ENCODE data around the gene FANCB.

FANCB gene

GRCh38 chrX:14919407-14919806 lies 46.5 kb upstream of the FANCB start:
- Histone ChIP-seq H3K27ac (ENCODE audit: low read depth, low read length) (no peak overlapping the region), H3K27me3 (ENCODE audit: low read length) (no peaks in the 10 kb centered on the region)

GRCh38 chrX:14916017-14916674 lies 43.3 kb upstream of the FANCB start:
- Histone ChIP-seq H4K20me1 (ENCODE audit: low read depth, low read length) (no peaks in the 10 kb centered on the region), H3K4me2 (ENCODE audit: low read depth, low read length, poor library complexity, severe bottlenecking) (no peak overlapping the region), H3F3A (ENCODE audit: insufficient read depth) (no peaks in the 10 kb centered on the region), H3K36me3 (ENCODE audit: low read length) (no peaks in the 10 kb centered on the region), H3K9me3 (ENCODE audit: insufficient read depth, low read length) (no peaks in the 10 kb centered on the region), H2AFZ (ENCODE audit: low read depth, low read length, severe bottlenecking) (no peak overlapping the region), H3K27ac (ENCODE audit: low read depth, low read length) (no peak overlapping the region), H3K9me2 (replicated peaks; ENCODE audit: insufficient read depth, low read length) (no peaks in the 10 kb centered on the region), H3K4me3 (ENCODE audit: insufficient read depth, low read length, poor library complexity, severe bottlenecking) (no peak overlapping the region), H3K9ac (ENCODE audit: low read length) (no peak overlapping the region), H3K27me3 (ENCODE audit: low read length) (no peaks in the 10 kb centered on the region), H3K79me2 (ENCODE audit: insufficient read depth, low read length) (no peaks in the 10 kb centered on the region)
- no peak for TF ChIP-seq EZH2phosphoT487 (conservative IDR thresholded peaks at IDR 0.05; ENCODE audit: low read length)
- TF ChIP-seq CTCF (IDR thresholded peaks at IDR 0.05; ENCODE audit: insufficient read depth, low read length, poor library complexity, severe bottlenecking) = no peak

More at GRCh38 chrX:14919407-14919806, 46.5 kb upstream of the FANCB start:
- Histone ChIP-seq H2AFZ (ENCODE audit: low read depth, low read length, severe bottlenecking) (no peak overlapping the region), H4K20me1 (ENCODE audit: low read depth, low read length) (no peaks in the 10 kb centered on the region), H3K4me2 (ENCODE audit: low read depth, low read length, poor library complexity, severe bottlenecking) (no peak overlapping the region), H3K4me3 (ENCODE audit: insufficient read depth, low read length, poor library complexity, severe bottlenecking) (no peak overlapping the region), H3F3A (ENCODE audit: insufficient read depth) (no peaks in the 10 kb centered on the region), H3K9me2 (replicated peaks; ENCODE audit: insufficient read depth, low read length) (no peaks in the 10 kb centered on the region), H3K9me3 (ENCODE audit: insufficient read depth, low read length) (no peaks in the 10 kb centered on the region), H3K36me3 (ENCODE audit: low read length) (no peaks in the 10 kb centered on the region), H3K9ac (ENCODE audit: low read length) (no peak overlapping the region), H3K79me2 (ENCODE audit: insufficient read depth, low read length) (no peaks in the 10 kb centered on the region)
- TF ChIP-seq CTCF (IDR thresholded peaks at IDR 0.05; ENCODE audit: insufficient read depth, low read length, poor library complexity, severe bottlenecking) (no peak), EZH2phosphoT487 (conservative IDR thresholded peaks at IDR 0.05; ENCODE audit: low read length) (no peak)

DNA sequence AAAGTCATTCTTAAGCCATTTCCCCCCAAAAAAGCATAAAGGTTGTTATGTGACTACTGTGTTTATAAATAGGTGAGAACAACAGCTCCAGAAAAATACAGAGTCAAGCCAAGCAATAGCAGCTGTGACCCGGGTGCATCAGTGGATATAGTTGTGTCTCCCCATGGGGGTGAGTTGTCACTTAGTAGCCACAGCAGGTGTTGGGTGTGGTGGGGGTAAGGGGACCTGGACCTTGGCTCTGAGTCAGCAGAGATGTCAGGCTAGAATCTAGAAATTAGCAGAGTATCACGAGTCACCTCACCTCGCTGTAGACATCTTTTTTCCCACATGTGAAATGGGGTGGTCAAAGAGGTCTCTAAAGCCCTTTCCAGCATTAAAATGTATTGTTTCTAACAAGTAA lies 42.7 kb upstream of the FANCB start:
- TF ChIP-seq EZH2phosphoT487 (conservative IDR thresholded peaks at IDR 0.05; ENCODE audit: low read length) (no peak), CTCF (IDR thresholded peaks at IDR 0.05; ENCODE audit: insufficient read depth, low read length, poor library complexity, severe bottlenecking) (no peak)
- no peaks in the 10 kb centered on the region for H3K27me3 ChIP-seq (ENCODE audit: low read length)
- H3K79me2 ChIP-seq (ENCODE audit: insufficient read depth, low read length) = no peaks in the 10 kb centered on the region
- H4K20me1 ChIP-seq (ENCODE audit: low read depth, low read length) = no peaks in the 10 kb centered on the region
- no peak overlapping the region for H3K4me3 ChIP-seq (ENCODE audit: insufficient read depth, low read length, poor library complexity, severe bottlenecking)
- no peak overlapping the region for H3K4me2 ChIP-seq (ENCODE audit: low read depth, low read length, poor library complexity, severe bottlenecking)
- no peak overlapping the region for H3K27ac ChIP-seq (ENCODE audit: low read depth, low read length)
- H3K9me3 ChIP-seq (ENCODE audit: insufficient read depth, low read length) = no peaks in the 10 kb centered on the region
- no peaks in the 10 kb centered on the region for H3F3A ChIP-seq (ENCODE audit: insufficient read depth)
- no peak overlapping the region for H3K9ac ChIP-seq (ENCODE audit: low read length)
- no peaks in the 10 kb centered on the region for H3K9me2 ChIP-seq (replicated peaks; ENCODE audit: insufficient read depth, low read length)
- H2AFZ ChIP-seq (ENCODE audit: low read depth, low read length, severe bottlenecking) = no peak overlapping the region
- H3K36me3 ChIP-seq (ENCODE audit: low read length) = no peaks in the 10 kb centered on the region

All from SU-DHL-6 (cell line).